GM18951 (cell line): ENCODE results near the gene AGTPBP1.

Experiments used
- POLR2A ChIP-seq: IDR thresholded peaks from 4 replicates; pipeline ENCODE4 v1.6.1; 2011; ENCODE audit warnings: mild to moderate bottlenecking; ENCODE audit not compliant: insufficient read length, insufficient read depth; ENCODE audit errors: extremely low read depth
- in situ Hi-C: fragments of 300-500 bp; cut with MboI; formaldehyde crosslinking; loops from one replicate; pipeline ENCODE4 v1.12.0; 2022; ENCODE audit warnings: low sequenced_read_pairs, mixed read lengths, inconsistent platforms; ENCODE audit not compliant: unreplicated experiment

Gene AGTPBP1

GRCh38 chr9:85501882-85502281, 239.9 kb downstream of the AGTPBP1 start:
- TF ChIP-seq POLR2A = no peak
- in situ Hi-C loops = no loop called here

GRCh38 chr9:85501456-85501855, 240.3 kb downstream of the AGTPBP1 start:
- in situ Hi-C loops = no loop called here
- TF ChIP-seq POLR2A = no peak
